Fibroblast of the aortic adventitia (primary cell): ENCODE measurements around the gene EZR. TPM values are rescaled to one million over a fixed set of nuclear protein-coding genes. Genes with fewer than 3 reads are reported as not detected.

Source experiments
- DNase-seq: peaks from one replicate; pipeline ENCODE4 v3.0.0-alpha.2; 2010; ENCODE audit warnings: low read depth
- H3K4me3 ChIP-seq: 2 replicates; pipeline ENCODE4 v1.5.1; 2011; ENCODE audit warnings: low read depth, mild to moderate bottlenecking, control low read depth, low read length, moderate library complexity
- CTCF ChIP-seq: IDR thresholded peaks from 2 replicates; pipeline ENCODE4 v1.5.1; 2011; ENCODE audit warnings: mild to moderate bottlenecking, low read length, control low read depth, inconsistent platforms; ENCODE audit not compliant: insufficient read depth
- total RNA-seq: library from RNA; depleted of rRNA; stranded (reverse); fragments of >200 nt; gene quantifications from 2 replicates; pipeline ENCODE4 v1.2.3, GENCODE V29; 2012; ENCODE audit warnings: low replicate concordance

Gene EZR
- total RNA-seq, 1 donor, result 41.3 TPM

GRCh38 chr6:158769771-158770432, 49.3 kb downstream of the EZR start:
- TF ChIP-seq CTCF, result no peak
- no peak for DNase-seq
- H3K4me3 ChIP-seq, result no peak overlapping the region

GRCh38 chr6:158769234-158769770, 49.9 kb downstream of the EZR start:
- H3K4me3 ChIP-seq, result no peak overlapping the region
- TF ChIP-seq CTCF, result no peak
- DNase-seq, result no peak

GRCh38 chr6:158768436-158768835, 50.7 kb downstream of the EZR start:
- TF ChIP-seq CTCF, result no peak
- no peak overlapping the region for H3K4me3 ChIP-seq
- no peak for DNase-seq

GRCh38 chr6:158767709-158768108, 51.5 kb downstream of the EZR start:
- TF ChIP-seq CTCF, result no peak
- H3K4me3 ChIP-seq, result no peak overlapping the region
- DNase-seq, result no peak

- H3K4me3 ChIP-seq, result no peak overlapping the region
- no peak for DNase-seq
- TF ChIP-seq CTCF, result no peak
These were observed 52.3 kb downstream of the EZR start for GRCh38 chr6:158766621-158767455.

GRCh38 chr6:158765499-158766068, 53.6 kb downstream of the EZR start:
- no peak for TF ChIP-seq CTCF
- DNase-seq, result no peak
- H3K4me3 ChIP-seq, result no peak overlapping the region
